Skin of body (tissue), 2 donors: ENCODE measurements around the gene FBXO21. TPM values are rescaled to one million over a fixed set of nuclear protein-coding genes. Genes with fewer than 3 reads are reported as not detected.

Experiments
- DNase-seq: peaks from one replicate; lab custom pipeline; 2025; lab: John Stamatoyannopoulos, UW
- total RNA-seq: library from RNA; depleted of rRNA; stranded (reverse); fragments of >200 nt; gene quantifications from one replicate; pipeline ENCODE4 v1.2.3, GENCODE V29; 2014

The FBXO21 gene
- total RNA-seq, 1 donor from 2014 or later = 58.3 TPM

DNA sequence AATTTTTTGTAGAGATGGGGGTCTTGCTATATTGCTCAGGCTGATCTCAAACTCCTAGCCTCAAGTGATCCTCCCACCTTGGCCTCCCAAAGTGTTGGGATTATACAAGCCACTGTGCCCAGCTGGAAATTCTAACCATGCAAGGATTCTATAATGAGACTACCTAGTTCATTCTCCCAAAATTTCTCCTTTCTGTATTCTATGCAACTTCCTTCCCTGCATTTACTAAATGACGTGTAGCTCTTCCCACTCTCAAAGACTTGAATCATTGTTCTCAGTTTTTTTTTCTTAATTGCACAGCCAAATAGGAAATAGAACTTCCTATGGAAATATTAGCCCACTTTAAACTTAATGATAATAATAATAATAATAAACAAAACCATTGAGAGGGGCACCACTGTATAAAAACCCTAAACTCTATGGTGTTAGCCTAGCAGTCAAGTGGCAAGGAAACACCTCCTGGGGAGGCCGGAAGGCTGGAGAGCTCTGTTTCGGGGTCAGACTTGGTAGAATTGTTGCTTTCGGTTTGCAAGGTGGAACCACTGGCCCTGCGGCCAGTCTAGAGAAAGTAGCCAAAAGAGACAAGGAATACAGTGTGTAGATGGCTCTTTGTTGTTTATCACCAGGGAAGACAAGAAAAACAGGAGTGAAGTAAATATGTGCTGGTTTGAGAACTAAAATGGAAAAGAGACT lies 51.1 kb downstream of the FBXO21 start:
- no peak for DNase-seq

DNA sequence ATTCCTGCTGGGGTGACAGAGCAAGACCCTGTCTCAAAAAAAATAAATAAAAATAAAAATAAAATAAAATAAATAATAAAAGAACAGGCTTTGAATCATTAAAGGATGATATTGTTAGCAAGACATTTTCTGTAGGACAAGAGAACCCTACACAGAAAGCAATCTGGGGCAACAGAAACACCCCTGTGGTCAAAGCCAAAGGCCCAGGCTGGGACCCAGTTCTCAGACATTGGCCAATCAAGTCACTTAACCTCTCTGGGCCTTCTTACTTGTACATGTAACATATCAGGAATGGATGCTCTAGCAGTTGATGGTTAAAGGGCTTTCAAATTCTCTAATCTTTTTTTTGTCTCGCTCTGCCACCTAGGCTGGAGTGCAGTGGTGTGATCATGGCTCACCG lies 55.5 kb downstream of the FBXO21 start:
- DNase-seq = no peak

DNA sequence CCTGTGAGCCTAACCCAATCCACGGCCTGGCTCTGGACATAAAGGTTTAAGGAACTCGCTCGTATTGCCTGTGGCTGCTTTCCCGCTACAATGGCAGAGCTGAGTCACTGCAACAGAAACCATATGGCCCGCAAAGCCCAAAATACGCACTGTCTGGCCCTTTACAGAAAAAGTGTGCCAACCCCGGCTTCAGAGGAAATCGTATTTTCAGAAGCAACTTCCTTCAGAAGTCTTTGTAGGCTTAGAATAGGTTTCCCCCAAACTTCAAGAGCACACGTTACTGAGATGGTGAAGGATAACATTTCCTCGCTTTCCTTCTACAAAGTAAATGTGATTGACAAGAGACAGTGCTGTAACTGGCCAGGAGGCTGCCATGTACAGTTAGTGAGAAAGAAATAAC lies 56.2 kb downstream of the FBXO21 start:
- no peak for DNase-seq

DNA sequence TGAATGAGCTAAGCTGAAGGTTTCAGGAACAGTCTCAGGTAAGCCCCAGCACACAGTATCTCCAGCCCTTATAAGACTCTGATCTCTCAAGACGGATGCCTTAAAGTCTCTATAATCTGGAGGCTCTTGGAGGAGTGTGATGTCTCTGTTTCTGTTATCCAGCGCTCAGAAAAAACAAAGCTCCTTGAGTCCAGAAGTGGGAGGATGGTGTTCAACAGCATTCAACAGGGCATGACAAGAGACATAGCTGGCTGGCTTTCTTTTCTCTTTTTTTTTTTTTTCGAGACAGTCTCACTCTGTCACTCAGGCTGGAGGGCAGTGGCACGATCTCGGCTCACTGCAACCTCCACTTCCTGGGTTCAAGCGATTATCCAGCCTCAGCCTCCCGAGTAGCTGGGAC lies 59.5 kb downstream of the FBXO21 start:
- no peak for DNase-seq

DNA sequence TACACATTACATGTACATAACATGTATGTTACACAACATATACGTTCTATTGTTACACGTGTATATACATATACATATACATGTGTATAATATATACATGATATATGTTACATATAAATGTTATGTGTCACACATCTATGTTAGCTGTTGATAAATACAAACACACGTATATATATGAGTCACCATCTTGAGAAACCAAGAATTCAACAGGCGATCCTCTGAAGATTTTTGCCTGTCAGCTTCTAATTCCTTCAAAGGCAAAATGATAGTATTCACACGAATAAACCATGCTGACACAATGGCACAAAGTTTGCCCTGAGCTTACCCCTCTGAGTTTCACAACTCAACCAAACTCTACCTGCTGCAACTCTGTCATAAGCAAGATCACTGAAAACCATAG lies 60.9 kb downstream of the FBXO21 start:
- no peak for DNase-seq

DNA sequence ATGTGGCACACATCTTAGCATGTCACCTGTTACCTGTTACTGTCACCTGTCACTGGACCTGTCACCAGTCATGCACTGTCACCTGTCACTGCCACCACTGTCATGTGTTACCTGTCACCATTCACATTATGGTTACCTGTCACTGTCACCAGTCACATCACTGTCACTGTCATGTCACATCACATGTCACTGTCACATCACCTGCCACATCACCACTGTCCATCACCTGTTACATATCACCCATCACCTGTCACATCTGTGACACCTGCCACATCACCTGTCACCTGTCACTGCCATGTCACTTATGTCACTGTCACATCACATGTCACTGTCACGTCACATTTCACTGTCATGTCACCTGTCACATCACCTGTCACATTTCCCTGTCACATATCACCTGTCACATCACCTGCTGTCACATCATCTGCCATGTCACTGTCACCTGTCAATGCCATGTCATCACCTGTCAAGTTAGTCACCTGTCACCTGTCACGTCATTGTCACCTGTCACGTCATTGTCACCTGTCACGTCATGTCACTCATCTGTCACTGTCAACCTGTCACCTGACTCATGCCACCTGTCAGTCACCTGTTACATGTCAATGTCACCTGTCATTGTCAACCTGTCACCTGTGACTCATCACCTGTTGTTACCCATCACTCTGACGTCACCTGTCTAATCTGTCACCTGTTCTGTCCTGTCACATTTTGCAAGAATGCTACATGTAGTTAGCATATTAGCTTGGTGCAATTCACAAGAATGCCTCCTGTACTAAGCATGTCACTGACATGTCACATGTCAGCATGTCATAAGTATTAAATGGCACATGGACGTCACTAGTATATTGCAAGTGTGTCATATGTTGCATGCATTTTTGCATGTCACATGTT lies 62.1 kb downstream of the FBXO21 start:
- DNase-seq = no peak

DNA sequence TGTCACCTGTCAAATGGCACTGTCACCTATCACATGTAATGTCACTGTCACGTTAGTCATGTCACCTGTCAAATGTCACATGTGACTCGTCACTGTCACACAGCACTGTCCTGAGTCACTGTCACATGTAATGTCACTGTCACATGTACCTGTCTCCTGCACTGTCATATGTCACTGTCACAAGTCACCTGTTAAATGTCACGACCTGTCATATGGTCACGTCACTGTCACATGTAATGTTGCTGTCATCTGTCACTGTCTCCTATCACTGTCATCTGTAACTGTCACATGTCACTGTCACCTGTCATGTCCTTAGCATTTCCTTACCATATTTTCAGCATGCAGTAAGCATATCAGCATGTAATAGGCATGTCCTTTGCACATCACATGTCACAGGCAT lies 63.9 kb downstream of the FBXO21 start:
- no peak for DNase-seq

DNA sequence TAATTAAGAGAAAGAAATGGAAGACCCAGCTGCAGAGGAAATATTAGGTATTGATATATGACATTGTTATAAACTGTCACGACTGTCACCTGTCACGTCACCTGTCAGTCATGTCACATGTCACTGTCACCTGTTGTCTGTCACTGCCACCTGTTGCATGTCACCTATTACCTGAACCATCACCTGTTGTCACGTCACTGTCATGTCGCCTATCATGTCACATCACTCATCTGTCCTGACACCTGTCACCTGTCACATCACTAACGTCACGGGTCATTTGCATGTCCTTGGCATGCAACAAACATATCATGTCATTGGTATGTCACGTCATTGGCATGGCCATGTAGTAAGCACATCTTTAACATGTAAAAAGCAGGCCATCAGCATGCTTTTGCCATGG lies 64.5 kb downstream of the FBXO21 start:
- no peak for DNase-seq

DNA sequence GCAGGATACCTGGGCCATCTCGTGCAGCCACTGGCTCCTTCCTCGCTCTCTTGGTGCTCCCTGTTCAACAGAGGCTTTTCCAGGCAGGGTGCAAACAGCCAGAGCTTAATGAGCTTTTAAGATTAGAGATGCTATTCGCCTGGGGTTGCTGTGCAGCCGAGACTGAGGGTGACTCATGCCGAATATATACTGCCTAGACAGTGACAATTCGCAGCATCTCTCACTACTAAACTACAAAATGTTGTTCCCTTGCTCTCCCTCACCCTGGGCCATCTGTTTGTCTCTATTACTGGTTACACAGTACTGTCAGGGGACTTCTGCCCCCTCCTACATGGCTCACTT lies 65.0 kb downstream of the FBXO21 start:
- no peak for DNase-seq

DNA sequence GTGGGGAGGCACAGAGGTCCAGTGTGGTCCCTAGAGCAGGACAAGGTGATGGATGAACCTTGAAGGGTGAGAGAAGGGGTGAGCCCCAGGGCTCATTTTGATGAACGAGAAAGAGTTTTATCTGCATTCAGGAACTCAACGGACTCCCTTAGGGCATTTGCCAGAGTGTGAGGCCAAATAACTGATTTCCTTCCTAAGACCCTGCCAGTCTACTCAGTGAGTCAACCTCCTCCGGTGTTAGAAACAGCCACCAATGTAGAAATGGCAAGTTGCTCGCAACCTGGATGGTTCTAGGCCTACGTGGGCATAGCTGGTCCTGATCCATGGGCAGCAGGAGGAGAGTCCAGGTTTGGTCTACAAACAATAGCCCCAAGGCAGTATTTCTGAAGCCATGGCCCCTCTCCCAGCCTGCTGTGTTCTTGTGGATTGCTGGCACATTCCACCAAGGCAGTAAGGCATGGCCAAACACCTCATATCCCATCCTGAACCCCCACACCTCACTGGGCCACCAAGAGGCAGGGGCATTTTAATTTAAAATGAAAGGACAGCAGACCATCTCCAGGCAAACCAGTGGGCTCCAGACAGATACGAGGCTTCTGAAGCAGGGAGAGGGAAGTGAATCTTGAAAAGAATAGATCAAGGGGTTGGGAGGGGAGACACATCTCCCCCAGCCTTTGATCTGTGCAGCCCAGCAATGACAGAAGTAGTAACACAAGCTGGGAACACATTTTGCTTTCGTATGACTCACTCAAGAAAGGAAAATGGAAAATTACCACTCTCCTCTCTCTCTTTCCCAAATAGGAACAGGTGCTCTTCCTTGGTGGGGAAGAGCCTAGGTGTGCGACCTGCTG lies 65.6 kb downstream of the FBXO21 start:
- DNase-seq = no peak

DNA sequence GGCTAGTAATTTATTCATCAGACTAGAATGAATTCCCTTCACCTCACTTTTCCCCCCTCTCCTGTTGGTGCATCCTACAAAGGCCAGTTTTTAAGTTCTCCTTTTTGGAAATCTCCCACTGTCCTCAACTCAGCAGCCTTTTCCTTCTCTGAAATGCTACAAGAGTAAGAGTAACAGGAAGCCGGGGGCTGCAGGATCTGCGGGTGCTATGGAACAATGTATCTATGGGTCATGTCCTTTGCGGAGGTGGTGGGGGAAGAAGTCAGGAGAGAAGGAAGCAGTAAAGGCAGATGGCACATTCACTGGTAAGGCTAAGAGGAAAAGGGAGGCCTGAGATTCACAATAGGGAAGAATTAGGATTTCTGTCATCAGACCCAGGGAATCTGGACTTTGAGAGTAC lies 68.8 kb downstream of the FBXO21 start:
- no peak for DNase-seq

DNA sequence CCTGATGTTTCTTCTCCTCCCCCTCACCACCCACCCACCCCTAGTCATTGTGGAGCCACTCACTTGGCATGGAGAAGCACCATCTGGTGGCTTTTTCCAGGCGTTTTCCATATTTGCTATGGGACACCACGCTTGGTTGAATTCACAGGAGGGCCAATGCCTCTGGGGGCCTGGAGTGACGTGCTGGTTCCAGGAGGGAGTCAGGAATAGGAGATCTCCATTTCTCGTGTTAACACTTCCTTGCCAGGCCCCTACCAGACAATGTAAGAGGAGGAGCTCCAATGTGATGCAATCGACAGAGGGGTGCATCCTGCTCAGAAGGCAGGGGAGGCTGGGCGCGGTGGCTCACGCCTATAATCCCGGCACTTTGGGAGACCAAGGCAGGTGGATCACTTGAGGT lies 69.5 kb downstream of the FBXO21 start:
- no peak for DNase-seq

DNA sequence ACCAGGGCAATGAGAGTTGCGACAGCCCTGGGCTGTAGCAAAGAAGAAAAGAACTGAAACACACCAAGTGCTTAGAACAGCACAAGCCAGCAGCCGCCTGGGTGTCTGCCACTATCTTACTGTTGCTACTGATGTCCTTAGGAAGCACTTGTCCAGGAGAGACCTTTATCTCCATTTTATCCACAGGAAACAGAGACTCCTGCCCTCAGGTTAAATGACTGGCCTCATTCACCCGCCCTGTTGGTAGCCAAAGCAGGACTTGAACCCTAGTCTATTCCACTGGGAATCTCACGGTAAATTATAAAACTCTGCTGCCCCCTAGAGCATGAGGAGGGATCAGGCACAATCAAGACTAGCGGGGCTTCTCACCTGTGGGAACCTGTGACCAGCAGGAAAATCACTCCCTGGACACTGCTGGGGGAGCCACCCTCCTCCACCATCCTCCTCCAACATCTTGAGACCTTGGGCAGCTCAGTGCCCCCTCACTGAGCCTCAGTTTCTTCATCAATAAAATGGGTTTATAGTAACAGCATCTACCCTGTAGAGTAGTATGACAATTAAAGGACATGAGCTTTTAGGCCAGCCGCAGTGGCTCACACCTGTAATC lies 70.6 kb downstream of the FBXO21 start:
- no peak for DNase-seq

DNA sequence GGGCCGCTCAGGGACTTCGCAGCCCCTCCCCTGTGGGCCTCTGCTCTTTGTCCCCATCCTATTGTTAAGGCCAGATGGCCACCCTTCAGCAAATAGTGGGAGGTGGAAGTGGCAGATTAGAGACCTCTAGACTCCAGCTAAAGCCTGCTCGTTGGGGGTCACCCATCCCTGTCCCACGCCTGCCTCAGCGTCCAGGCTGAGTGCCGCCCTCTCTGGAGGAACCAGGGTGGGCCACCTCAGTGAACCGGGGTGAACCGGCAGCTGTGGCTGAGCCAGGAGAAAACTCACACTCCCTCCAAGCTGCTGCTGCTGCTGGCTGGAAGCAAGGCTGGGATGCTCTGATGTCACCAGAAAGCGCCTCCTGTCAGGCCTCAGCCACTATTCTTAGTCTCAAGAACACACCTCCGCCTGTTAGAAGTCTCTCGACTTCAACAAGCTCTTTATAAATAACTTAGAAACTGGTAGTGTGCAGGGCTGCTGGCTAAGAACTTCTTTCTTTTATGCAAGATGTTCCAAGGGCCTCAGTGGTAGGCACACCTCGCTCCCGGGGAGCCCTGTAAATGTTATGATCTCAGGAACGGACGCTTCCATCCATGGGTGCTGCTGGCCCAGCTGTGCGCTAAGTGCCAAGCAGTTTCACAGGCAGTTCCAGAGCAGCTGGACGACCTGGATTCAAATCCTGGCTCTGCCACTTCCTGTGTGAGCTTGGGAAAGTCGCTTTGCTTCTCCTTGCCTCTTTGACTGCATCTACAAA lies 71.3 kb downstream of the FBXO21 start:
- no peak for DNase-seq

DNA sequence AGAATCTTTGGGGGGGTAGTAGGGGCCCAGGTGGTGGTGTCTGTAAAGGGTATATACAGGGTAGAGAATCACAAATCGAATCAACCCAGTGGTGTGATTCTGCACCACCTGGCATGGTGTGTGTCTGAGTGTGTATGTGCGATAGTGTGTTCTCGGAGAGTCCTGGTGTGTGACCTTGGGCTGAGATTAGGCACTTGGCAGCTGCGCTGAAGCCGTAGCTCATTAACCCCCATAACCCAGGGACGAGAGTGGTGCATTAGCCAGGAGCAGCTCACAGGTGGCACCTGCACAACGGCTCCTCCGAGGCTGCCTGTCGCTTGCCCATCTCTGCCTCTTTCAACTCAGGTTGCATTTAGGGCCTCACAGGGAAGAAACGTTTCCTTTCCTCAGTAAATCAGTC lies 75.5 kb downstream of the FBXO21 start:
- no peak for DNase-seq

DNA sequence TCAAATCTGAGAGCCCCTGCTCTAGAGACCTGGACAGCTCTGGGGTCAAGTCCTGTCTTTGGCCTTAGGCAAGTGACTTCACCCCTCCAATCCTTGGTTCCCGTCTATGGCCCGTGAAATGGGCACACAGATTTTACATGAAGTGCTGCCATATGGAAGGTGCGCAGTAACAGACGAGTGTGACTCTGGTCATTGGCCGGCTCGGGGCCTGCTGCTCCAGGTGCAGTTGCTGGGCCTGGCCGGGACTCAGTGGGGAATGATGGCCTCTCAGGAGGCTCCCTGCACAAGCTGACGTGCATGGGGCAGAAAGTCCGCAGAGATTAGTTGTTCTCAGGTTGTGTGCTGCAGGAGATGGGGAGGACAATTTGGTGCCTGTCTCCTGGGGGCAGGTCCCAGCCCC lies 77.0 kb downstream of the FBXO21 start:
- no peak for DNase-seq

DNA sequence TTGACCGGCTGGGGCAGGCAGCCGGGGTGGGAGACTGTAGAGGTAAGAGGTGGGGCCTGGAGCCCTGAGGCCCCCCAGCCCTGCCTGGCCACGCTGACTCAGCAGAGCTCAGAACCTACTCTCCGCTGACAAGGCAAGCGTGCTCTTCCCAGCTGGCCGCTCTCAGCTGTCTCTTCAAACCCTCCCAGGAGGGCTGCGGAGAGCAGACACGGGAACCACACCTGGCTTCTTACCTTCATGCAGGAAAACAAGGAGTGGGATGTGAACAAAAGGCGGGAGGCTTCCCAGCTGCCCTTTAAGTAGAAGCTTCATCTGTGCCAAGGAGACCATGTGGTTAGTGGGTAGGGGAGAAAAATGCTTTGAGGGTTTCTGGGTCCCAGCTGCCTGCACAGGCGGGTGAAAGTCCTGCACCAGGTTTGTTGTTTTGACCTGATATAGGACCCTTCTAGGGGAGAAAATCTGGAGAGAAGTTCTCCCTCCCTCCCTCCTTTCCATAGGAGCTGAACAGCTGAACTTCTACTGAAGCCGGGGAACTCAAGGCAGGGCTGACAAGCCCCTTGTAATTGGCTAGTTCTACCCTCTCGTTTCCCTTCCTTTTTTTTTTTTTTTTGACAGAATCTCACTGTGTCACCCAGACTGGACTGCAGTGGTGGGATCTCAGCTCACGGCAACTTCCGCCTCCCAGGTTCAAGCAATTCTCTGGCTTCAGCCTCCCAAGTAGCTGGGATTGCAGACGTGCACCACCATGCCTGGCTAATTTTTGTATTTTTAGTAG lies 78.3 kb downstream of the FBXO21 start:
- DNase-seq = no peak

DNA sequence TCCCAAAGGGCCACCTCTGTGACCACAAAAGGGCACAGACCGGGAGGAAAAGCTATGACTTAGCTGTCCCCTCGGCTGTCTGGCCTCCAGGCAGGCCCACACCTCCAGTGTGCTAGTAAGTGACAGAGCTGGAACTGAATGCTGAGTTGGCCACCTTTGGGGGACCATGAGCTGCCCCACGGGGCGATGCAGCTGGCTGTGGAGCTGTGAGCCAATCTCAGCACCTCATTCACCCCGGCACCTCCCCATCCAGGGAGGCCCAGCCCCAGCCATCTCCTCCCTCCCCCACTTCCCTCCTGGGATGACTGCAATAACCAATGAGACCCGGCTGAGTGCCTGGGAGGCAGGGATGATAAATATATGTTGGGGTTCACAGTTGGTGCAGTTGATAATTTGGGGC lies 78.9 kb downstream of the FBXO21 start:
- no peak for DNase-seq

DNA sequence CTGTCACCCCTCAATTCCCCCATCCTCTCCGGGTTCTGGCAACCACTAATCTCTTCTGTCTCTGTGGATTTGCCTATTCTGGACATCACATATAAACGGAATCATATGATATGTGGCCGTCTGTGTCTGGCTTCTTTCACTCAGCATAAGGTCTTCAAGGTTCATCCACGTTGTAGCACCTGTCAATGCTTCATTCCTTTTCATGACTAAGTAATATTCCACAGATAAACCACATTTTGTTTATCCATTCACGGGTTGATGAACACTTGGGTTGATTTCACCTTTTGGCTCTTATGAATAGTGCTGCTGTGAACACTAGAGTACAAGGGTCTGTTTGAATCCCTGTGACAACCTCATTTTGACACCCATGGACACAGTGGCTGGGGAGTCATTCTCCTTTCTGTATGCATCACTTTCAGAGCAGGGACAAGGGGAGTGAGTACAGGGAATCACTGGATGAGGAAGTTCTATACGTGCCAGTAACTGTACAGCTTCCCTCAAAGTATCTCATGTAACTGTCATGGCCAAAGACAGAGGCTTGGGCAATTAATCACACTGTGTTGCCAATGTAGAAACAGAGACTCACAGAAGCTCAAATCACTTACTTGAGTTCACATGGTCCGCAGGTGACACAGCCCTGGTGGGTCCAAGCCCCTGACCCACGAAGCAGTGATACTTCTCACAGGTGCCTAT lies 80.2 kb downstream of the FBXO21 start:
- no peak for DNase-seq

DNA sequence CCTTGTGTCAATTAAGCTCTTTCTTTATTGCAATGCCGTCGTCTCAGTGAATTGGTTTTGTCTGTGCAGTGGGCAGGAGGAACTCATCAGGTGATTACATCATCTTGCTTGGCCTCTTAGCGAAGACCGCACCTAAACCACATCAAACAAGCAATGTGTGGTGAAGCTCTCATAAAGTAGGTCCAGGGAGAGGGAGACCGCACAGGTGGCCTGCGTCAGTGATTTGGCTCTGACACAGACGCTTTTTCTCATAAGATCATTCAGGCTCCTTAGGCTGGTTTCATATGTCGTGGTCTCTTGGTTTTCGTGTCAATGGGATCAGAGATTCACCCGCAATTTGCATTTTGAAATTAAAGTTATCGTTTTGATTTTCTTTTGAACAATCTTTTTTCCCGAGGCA lies 84.4 kb downstream of the FBXO21 start:
- no peak for DNase-seq
